Osteocyte (in vitro differentiated cells): ENCODE measurements around the gene IGFN1. TPM values are rescaled to one million over a fixed set of nuclear protein-coding genes. Genes with fewer than 3 reads are reported as not detected.

Source experiments
- DNase-seq: peaks from one replicate; pipeline ENCODE4 v3.0.0; 2021; ENCODE audit warnings: mixed read lengths; ENCODE audit not compliant: unreplicated experiment; ENCODE audit errors: extremely low spot score
- H3K27ac Mint-ChIP-seq: one replicate; pipeline ENCODE4 v1.8.0; 2021; ENCODE audit warnings: mild to moderate bottlenecking, mixed read lengths; ENCODE audit not compliant: unreplicated experiment
- H3K27me3 Mint-ChIP-seq: one replicate; pipeline ENCODE4 v1.8.0; 2021; ENCODE audit warnings: mixed read lengths; ENCODE audit not compliant: unreplicated experiment
- H3K36me3 Mint-ChIP-seq: one replicate; pipeline ENCODE4 v1.8.0; 2021; ENCODE audit warnings: mixed read lengths; ENCODE audit not compliant: unreplicated experiment
- H3K4me1 Mint-ChIP-seq: one replicate; pipeline ENCODE4 v1.8.0; 2021; ENCODE audit warnings: mixed read lengths; ENCODE audit not compliant: unreplicated experiment
- H3K4me3 Mint-ChIP-seq: one replicate; pipeline ENCODE4 v1.8.0; 2021; ENCODE audit warnings: mild to moderate bottlenecking, moderate library complexity, mixed read lengths; ENCODE audit not compliant: unreplicated experiment
- H3K9me3 Mint-ChIP-seq: one replicate; pipeline ENCODE4 v1.8.0; 2021; ENCODE audit warnings: mixed read lengths; ENCODE audit not compliant: unreplicated experiment
- long read RNA-seq: library from polyadenylated mRNA; unstranded; transcript quantifications from one replicate; pipeline ENCODE4 v2.0.0, GENCODE V29; 2021
- total RNA-seq: library from RNA; stranded (reverse); gene quantifications from 2 replicates; pipeline ENCODE4 v1.2.1, GENCODE V29; 2021
- TF ChIP-seq, protein P1 (sequence below): fragments of 200-600 bp; sonication (generic); IDR thresholded peaks from 2 replicates; pipeline ENCODE4 v1.5.0; 2021; ENCODE audit warnings: antibody characterized with exemption, mild to moderate bottlenecking, moderate library complexity

Gene IGFN1
- 3.2 and 3.8 TPM in 2 replicates for total RNA-seq
- long read RNA-seq = 0 reads

GRCh38 chr1:201190624-201191051, at the start of gene IGFN1:
IGFN1 (plus strand) TSS chr1:201190824; CDS start chr1:201193294, 2,470 bp downstream.
- no peaks in the 10 kb centered on the region for H3K9me3 Mint-ChIP-seq

DNA sequence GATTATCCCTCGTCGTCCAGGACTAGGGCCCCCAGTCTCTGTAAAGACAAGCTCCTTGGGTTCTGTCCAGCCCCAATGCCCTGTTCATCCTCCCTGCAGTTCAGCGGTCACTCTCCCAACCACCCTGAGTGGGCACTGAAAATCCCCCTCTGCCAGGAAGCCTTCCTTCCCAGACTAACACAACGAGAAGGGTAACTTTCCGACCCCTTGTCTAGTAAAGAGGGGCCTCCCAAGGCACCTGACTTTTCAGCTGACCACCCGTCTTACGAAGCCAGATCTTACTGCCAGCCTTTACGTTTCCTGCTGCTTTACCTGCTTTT, 49.7 kb upstream of the IGFN1 start:
- TF ChIP-seq, protein P1, sequence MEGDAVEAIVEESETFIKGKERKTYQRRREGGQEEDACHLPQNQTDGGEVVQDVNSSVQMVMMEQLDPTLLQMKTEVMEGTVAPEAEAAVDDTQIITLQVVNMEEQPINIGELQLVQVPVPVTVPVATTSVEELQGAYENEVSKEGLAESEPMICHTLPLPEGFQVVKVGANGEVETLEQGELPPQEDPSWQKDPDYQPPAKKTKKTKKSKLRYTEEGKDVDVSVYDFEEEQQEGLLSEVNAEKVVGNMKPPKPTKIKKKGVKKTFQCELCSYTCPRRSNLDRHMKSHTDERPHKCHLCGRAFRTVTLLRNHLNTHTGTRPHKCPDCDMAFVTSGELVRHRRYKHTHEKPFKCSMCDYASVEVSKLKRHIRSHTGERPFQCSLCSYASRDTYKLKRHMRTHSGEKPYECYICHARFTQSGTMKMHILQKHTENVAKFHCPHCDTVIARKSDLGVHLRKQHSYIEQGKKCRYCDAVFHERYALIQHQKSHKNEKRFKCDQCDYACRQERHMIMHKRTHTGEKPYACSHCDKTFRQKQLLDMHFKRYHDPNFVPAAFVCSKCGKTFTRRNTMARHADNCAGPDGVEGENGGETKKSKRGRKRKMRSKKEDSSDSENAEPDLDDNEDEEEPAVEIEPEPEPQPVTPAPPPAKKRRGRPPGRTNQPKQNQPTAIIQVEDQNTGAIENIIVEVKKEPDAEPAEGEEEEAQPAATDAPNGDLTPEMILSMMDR = no peak
- no peaks in the 10 kb centered on the region for H3K9me3 Mint-ChIP-seq
- H3K27ac Mint-ChIP-seq = no peak overlapping the region
- peaks cover 16% of the 10 kb centered on the region for H3K4me1 Mint-ChIP-seq
- H3K27me3 Mint-ChIP-seq = no peaks in the 10 kb centered on the region
- H3K4me3 Mint-ChIP-seq = no peak overlapping the region
- no peak for DNase-seq
- peaks cover 47% of the 10 kb centered on the region for H3K36me3 Mint-ChIP-seq

More at GRCh38 chr1:201190624-201191051, at the start of gene IGFN1:
- no peak for DNase-seq
- H3K36me3 Mint-ChIP-seq = no peaks in the 10 kb centered on the region
- peaks cover 7% of the 10 kb centered on the region for H3K4me1 Mint-ChIP-seq
- no peak within 1 kb of the TSS for H3K27ac Mint-ChIP-seq
- no peak within 1 kb of the TSS for H3K4me3 Mint-ChIP-seq
- TF ChIP-seq, protein P1 = no peak
- H3K27me3 Mint-ChIP-seq = peaks cover 22% of the 10 kb centered on the region

- Mint-ChIP-seq H3K27me3 (no peaks in the 10 kb centered on the region), H3K4me1 (peaks cover 16% of the 10 kb centered on the region), H3K27ac (no peak overlapping the region), H3K4me3 (no peak overlapping the region), H3K36me3 (peaks cover 50% of the 10 kb centered on the region), H3K9me3 (no peaks in the 10 kb centered on the region)
- TF ChIP-seq, protein P1 = no peak
- DNase-seq = no peak
Measured at GRCh38 chr1:201141418-201141817, 49.2 kb upstream of the IGFN1 start.

- no peak overlapping the region for H3K4me3 Mint-ChIP-seq
- H3K36me3 Mint-ChIP-seq = peaks cover 56% of the 10 kb centered on the region
- H3K4me1 Mint-ChIP-seq = peaks cover 14% of the 10 kb centered on the region
- no peak for DNase-seq
- H3K9me3 Mint-ChIP-seq = no peaks in the 10 kb centered on the region
- H3K27ac Mint-ChIP-seq = no peak overlapping the region
- TF ChIP-seq, protein P1 = no peak
- no peaks in the 10 kb centered on the region for H3K27me3 Mint-ChIP-seq
Measured at GRCh38 chr1:201142011-201142848, 48.4 kb upstream of the IGFN1 start.

DNA sequence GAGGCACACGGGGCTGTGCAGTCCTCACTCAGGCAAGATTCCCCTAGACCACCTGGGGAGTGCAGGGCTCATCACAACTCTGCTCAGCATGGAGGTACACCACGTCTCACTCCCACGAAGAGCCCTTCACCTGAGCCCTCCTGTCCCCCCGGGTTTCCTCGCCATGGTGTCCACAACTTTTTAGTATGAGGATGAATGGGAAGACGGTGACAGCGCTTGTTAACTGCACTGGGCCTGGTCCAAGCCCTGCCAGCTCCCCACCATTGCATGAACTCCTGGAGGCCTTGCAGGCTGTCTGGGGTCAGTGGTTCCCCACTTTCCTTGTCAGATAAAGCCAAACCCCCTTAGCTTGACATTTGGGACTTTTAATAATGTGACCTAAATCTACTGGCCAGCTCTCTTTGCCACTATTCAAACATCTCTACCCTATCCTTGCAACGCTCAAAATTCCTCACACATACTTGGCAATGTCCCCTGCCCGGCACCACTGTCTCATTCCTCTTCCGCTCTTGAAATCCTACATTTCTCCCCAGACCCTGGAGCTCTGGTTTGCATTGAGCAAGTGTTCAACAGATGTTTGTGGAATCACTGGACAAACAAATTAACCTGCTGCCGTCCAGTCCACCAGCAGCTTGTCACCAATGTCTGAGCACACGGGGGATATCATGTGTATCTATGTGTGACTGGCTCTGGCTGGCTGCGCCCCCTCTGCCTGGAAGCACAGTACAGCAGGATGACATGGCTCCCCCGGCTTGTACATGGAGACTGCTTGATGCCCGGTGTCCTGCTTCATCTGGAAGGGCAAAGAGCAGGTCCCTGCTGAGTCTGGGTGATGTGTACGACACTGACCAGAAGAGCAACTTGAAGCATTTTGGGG, 47.5 kb upstream of the IGFN1 start:
- TF ChIP-seq, protein P1 = no peak
- peaks cover 5% of the 10 kb centered on the region for H3K4me1 Mint-ChIP-seq
- H3K27me3 Mint-ChIP-seq = no peaks in the 10 kb centered on the region
- peaks cover 61% of the 10 kb centered on the region for H3K36me3 Mint-ChIP-seq
- no peak for DNase-seq
- no peak overlapping the region for H3K4me3 Mint-ChIP-seq
- H3K27ac Mint-ChIP-seq = no peak overlapping the region
- H3K9me3 Mint-ChIP-seq = no peaks in the 10 kb centered on the region
